ENCODE results near the gene MLLT10.

MLLT10 gene

DNA sequence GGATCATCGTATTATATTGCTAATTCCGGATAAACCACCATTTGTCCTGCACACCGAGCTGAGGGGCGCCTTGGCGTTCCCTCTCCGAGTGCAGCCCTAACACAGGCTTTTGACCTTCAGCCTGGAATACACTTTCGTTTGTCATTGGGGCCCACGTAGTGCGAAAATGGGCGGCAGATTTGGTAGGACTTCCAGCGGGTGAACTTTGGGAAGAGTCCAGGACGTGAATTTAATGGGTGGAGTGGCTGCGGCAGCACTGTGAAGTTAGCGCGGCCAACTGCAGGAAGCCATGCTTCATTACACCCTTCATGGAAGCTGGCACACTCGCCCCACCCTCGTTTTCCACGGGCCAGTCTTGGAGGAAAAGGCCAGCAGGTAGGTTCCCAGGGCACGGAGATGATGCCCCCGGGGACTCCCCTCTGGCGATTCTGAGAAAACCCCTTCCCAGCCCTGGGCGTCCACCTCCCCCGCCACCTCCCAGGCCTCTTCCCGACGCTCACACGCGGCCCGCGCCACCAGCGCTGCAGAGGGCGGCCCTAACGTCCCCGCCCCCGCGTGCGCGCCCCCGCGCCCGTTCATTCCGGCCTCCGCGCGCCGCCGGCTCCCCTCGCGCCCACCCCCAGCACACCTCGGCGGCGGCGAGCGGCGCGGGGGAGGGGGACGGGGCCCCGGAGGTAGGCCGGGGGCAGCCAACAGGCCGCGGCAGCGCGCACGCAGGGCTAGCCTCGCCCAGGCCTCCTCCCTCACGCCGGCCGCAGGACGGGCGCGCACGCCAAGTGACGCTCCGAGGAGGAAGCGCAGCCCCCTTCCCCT lies at the start of gene MLLT10:
MLLT10 (plus strand) TSS at position 766 of the 813 bp plus-strand sequence. CDS start 413 bp downstream, outside the sequence.
- Histone ChIP-seq H3K27ac (peak within 1 kb of the TSS; percentile 96 to 99), H3K4me3 (peak within 1 kb of the TSS; percentile 81)
- peak; percentile 93 for DNase-seq (ENCODE audit: low spot score)
- TF ChIP-seq, protein P1, sequence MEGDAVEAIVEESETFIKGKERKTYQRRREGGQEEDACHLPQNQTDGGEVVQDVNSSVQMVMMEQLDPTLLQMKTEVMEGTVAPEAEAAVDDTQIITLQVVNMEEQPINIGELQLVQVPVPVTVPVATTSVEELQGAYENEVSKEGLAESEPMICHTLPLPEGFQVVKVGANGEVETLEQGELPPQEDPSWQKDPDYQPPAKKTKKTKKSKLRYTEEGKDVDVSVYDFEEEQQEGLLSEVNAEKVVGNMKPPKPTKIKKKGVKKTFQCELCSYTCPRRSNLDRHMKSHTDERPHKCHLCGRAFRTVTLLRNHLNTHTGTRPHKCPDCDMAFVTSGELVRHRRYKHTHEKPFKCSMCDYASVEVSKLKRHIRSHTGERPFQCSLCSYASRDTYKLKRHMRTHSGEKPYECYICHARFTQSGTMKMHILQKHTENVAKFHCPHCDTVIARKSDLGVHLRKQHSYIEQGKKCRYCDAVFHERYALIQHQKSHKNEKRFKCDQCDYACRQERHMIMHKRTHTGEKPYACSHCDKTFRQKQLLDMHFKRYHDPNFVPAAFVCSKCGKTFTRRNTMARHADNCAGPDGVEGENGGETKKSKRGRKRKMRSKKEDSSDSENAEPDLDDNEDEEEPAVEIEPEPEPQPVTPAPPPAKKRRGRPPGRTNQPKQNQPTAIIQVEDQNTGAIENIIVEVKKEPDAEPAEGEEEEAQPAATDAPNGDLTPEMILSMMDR (IDR thresholded peaks at IDR 0.05) = no peak

DNA sequence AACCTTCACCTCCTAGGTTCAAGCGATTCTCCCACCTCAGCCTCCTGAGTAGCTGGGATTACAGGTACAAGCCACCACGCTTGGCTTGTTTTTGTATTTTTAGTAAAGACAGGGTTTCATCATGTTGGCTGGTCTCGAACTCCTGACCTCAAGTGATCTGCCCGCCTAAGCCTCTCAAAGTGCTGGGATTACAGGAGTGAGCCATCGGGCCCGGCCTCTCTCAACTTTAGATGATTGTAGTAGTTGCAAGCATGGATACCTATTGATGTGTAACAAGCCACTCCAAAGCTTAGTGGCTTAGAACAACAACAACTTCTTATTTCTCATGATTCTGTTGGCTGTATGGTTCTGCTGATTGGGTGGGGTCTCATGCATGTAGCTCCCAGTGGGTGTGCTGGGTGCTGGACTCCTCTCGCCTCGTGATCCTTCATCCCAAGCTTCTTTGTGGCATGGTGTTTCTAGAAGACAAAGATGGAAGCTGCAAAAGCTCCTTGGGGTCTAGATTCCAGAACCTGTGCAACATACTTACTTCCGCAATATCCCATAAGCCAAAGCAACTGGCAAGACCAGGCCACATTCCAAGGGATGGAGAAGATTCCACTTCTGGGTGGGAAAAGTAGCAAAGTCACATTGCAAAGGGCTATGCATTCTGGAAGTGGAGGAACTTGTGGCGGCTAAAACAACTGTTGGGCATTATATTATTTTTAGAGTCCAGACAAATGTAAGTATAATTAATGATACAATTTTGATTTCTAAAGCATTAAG lies 46.4 kb upstream of the MLLT10 start:
- no peak for DNase-seq (ENCODE audit: low spot score)
- TF ChIP-seq, protein P1 (IDR thresholded peaks at IDR 0.05) = no peak
- H3K4me3 ChIP-seq = no peak overlapping the region
- H3K27ac ChIP-seq = no peak overlapping the region

DNA sequence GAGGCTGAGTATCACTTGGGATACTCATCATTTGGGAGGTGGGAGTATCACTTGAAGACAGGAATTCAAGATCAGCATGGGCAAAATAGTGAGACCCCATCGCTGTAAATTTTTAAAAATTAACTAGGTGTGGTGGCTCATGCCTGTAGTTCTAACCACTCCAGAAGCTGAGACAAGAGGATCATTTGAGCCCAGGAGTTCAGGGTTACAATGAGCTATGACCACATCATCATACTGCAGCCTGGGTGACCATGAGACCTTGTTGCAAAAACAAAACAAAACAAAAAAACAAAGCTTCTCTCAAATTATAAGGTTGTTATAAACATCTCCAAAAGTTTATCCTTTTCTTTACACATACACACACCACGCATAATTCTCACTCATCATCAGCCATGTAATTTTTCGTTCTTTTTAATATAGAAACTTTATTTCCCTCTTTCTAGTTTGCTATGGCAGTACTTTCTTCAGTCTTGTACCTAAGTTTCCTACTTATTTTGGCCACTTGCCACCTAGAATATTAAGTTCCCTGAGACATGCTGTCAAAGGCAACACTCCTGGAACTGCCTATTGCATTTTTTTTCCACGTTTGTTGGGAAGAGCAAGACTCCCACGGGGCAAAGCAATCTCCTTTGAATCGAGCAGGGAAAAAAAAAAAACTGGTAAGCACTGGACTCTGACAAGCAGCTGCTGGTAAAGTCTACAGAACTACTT lies 45.6 kb upstream of the MLLT10 start:
- no peak for DNase-seq (ENCODE audit: low spot score)
- no peak overlapping the region for H3K4me3 ChIP-seq
- TF ChIP-seq, protein P1 (IDR thresholded peaks at IDR 0.05) = no peak
- H3K27ac ChIP-seq = no peak overlapping the region

DNA sequence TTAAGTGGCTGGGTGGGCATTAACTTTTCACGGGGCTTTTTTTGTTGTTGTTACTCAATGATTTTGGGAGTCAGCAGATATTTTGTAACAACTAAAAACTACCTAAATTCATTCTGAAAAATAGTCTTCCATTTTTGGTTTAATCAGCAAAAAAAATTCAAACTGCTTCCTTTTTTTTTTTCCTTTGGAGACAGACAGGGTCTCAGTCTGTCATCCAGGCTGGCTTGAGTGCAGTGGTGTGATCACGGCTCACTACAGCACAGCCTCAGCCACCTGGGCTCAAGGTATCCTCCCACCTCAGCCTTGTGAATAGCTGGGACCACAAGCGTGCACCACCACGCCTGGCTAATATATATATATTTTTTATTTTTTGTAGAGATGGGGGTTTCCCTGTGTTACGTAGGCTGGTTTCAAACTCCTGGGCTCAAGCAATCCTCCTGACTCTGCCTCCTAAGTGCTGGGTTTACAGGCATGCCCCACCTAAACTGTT lies 45.0 kb upstream of the MLLT10 start:
- TF ChIP-seq, protein P1 (IDR thresholded peaks at IDR 0.05) = no peak
- H3K27ac ChIP-seq = no peak overlapping the region
- DNase-seq (ENCODE audit: low spot score) = no peak
- H3K4me3 ChIP-seq = no peak overlapping the region

DNA sequence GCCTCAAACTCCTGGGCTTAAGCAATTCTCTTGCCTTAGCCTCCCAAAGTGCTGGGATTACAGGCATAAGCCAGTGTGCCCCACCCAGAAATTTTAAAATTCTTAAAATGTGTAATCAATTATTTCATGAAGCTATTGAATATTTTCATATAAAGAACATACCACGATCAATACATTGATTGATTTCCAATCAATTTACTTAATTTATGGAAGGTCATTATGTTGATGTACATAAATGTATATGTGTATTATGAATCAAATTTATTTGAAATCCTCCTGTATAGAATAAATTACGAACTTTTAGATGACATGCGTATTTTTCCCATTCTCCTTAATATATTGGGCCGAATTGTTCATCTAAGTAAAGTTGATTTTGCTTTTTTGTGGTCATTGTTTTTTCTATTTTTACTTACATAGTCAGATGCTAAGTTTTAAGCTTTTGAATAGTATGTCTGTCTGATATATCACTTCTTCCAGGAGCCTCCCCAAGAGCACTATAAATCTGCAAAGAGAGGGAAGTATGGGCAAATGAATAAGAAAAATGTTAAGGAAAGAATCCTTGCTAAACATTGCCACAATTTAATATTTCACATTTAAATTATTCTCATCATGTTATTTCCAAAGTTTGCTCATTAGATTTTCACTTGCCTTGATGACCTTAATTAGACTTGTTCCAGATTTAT lies 43.9 kb upstream of the MLLT10 start:
- no peak for DNase-seq (ENCODE audit: low spot score)
- no peak overlapping the region for H3K4me3 ChIP-seq
- TF ChIP-seq, protein P1 (IDR thresholded peaks at IDR 0.05) = no peak
- H3K27ac ChIP-seq = no peak overlapping the region

DNA sequence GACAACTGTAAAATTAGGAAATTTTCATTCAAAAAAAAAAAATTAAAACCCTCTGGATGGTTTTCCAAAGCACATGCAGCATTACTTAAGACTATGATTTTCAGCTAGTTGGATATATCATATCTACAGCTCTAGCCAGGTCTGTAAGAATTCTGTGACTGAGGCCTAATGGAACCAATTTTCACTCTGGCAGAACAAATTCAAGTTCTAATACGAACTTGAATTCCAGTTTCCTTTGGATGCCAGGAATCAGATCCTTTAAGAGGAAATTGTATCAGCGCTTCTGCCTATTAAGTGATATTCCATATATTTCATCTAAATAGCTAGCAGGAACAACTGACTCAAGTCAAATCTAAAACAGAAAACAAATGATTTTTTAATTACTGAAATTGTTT lies 43.3 kb upstream of the MLLT10 start:
- TF ChIP-seq, protein P1 (IDR thresholded peaks at IDR 0.05) = no peak
- Histone ChIP-seq H3K27ac (no peak overlapping the region), H3K4me3 (no peak overlapping the region)
- no peak for DNase-seq (ENCODE audit: low spot score)
